ENCODE data around the gene CEP170B.
"Not testable (repeated sequence)": the region's sequence is repeated elsewhere in the genome, so short reads cannot be mapped to it uniquely, and the experiment has no call there.

The CEP170B gene

GRCh38 chr14:104892531-104893434 is 27.7 kb downstream of the CEP170B start:
- DNase-seq: no peak

GRCh38 chr14:104893435-104894207 is 28.6 kb downstream of the CEP170B start:
- DNase-seq: no peak

- no peak for DNase-seq
These were observed 29.5 kb downstream of the CEP170B start for GRCh38 chr14:104894331-104895206.

- no peak for DNase-seq
These were observed 30.2 kb downstream of the CEP170B start for GRCh38 chr14:104895207-104895785.

GRCh38 chr14:104895786-104896661 is 31.0 kb downstream of the CEP170B start:
- no peak for DNase-seq

GRCh38 chr14:104897330-104898194 is 32.5 kb downstream of the CEP170B start:
- DNase-seq: no peak

- DNase-seq: no peak
These were observed 33.1 kb downstream of the CEP170B start for GRCh38 chr14:104898195-104898558.

GRCh38 chr14:104898870-104899510 is 33.9 kb downstream of the CEP170B start:
- DNase-seq: no peak

- DNase-seq: no peak
These were observed 34.7 kb downstream of the CEP170B start for GRCh38 chr14:104899781-104900180.

- DNase-seq: no peak
These were observed 35.8 kb downstream of the CEP170B start for GRCh38 chr14:104900639-104901512.

- DNase-seq: no peak
These were observed 38.9 kb downstream of the CEP170B start for GRCh38 chr14:104903990-104904389.

GRCh38 chr14:104904650-104905578 is 39.8 kb downstream of the CEP170B start:
- not testable (repeated sequence) for DNase-seq

- DNase-seq: not testable (repeated sequence)
These were observed 40.5 kb downstream of the CEP170B start for GRCh38 chr14:104905579-104905933.

GRCh38 chr14:104908303-104908702 is 43.2 kb downstream of the CEP170B start:
- DNase-seq: no peak

- no peak for DNase-seq
These were observed 47.0 kb downstream of the CEP170B start for GRCh38 chr14:104912053-104912452.

GRCh38 chr14:104913435-104913834 is 48.4 kb downstream of the CEP170B start:
- no peak for DNase-seq

GRCh38 chr14:104917116-104917515 is 52.0 kb downstream of the CEP170B start:
- DNase-seq: no peak

- no peak for DNase-seq
These were observed 52.9 kb downstream of the CEP170B start for GRCh38 chr14:104917993-104918392.

Data from activated CD4-positive, alpha-beta T cell treated with anti-CD3 and anti-CD28 coated beads, Interleukin-2, Interleukin-6, amounts not matched to agents 100 ng/mL and 50 ng/mL, durations not matched to agents 16 hours and 8 hours (primary cell).